Germinal center (tissue), 1 donor: ENCODE results near the gene KCNJ3.

Experiments
- DNase-seq: peaks from one replicate; pipeline ENCODE4 v3.0.0; 2012; ENCODE audit warnings: mixed read lengths, low spot score

KCNJ3 gene

GRCh38 chr2:154706660-154707059 is 8.2 kb downstream of the KCNJ3 start:
- DNase-seq = no peak

- no peak for DNase-seq
Observed at GRCh38 chr2:154707994-154708575, 9.6 kb downstream of the KCNJ3 start.

GRCh38 chr2:154709215-154709614 is 10.7 kb downstream of the KCNJ3 start:
- no peak for DNase-seq

GRCh38 chr2:154710078-154710477 is 11.6 kb downstream of the KCNJ3 start:
- no peak for DNase-seq

GRCh38 chr2:154710685-154711084 is 12.2 kb downstream of the KCNJ3 start:
- DNase-seq = no peak

GRCh38 chr2:154713675-154714074 is 15.2 kb downstream of the KCNJ3 start:
- no peak for DNase-seq

- no peak for DNase-seq
Observed at GRCh38 chr2:154720651-154721050, 22.2 kb downstream of the KCNJ3 start.

GRCh38 chr2:154724194-154724797 is 25.8 kb downstream of the KCNJ3 start:
- DNase-seq = no peak

GRCh38 chr2:154740361-154740760 is 41.9 kb downstream of the KCNJ3 start:
- DNase-seq = no peak

GRCh38 chr2:154758871-154759270 is 60.4 kb downstream of the KCNJ3 start:
- no peak for DNase-seq

GRCh38 chr2:154762638-154763037 is 64.1 kb downstream of the KCNJ3 start:
- DNase-seq = no peak

GRCh38 chr2:154771664-154772284 is 73.3 kb downstream of the KCNJ3 start:
- no peak for DNase-seq

GRCh38 chr2:154776825-154777224 is 78.3 kb downstream of the KCNJ3 start:
- no peak for DNase-seq

GRCh38 chr2:154794406-154794805 is 95.9 kb downstream of the KCNJ3 start:
- DNase-seq = no peak

- no peak for DNase-seq
Observed at GRCh38 chr2:154795651-154796050, 97.2 kb downstream of the KCNJ3 start.

- DNase-seq = no peak
Observed at GRCh38 chr2:154804451-154804850, 106.0 kb downstream of the KCNJ3 start.

- DNase-seq = no peak
Observed at GRCh38 chr2:154813636-154814035, 115.1 kb downstream of the KCNJ3 start.

- no peak for DNase-seq
Observed at GRCh38 chr2:154814856-154815255, 116.4 kb downstream of the KCNJ3 start.

- DNase-seq = no peak
Observed at GRCh38 chr2:154825358-154825757, 126.9 kb downstream of the KCNJ3 start.

GRCh38 chr2:154826827-154827226 is 128.3 kb downstream of the KCNJ3 start:
- DNase-seq = no peak

- no peak for DNase-seq
Observed at GRCh38 chr2:154827286-154827685, 128.8 kb downstream of the KCNJ3 start.

GRCh38 chr2:154832711-154833110 is 134.2 kb downstream of the KCNJ3 start:
- DNase-seq = no peak

- DNase-seq = no peak
Observed at GRCh38 chr2:154836632-154837031, 138.1 kb downstream of the KCNJ3 start.

GRCh38 chr2:154837035-154837434 is 138.5 kb downstream of the KCNJ3 start:
- DNase-seq = no peak
